DND-41 (cell line): ENCODE measurements around the gene RNGTT.

Source experiments
- CTCF ChIP-seq: IDR thresholded peaks from 2 replicates; pipeline ENCODE4 v1.5.1; 2012; ENCODE audit warnings: borderline replicate concordance, low read length, moderate library complexity, mild to moderate bottlenecking; ENCODE audit not compliant: poor library complexity, severe bottlenecking; ENCODE audit errors: extremely low read depth
- EZH2 ChIP-seq: IDR thresholded peaks from 3 replicates; pipeline ENCODE4 v1.6.1; 2012; ENCODE audit warnings: borderline replicate concordance, low read depth, mild to moderate bottlenecking, moderate library complexity, low read length, inconsistent platforms; ENCODE audit not compliant: severe bottlenecking

- TF ChIP-seq CTCF (no peak), EZH2 (no peak)
Measured at GRCh38 chr6:88852000-88852399, 111.4 kb downstream of the RNGTT start.
